CD4-positive, alpha-beta T cell treated with Interleukin-21 for 1 hour (primary cell): ENCODE data around the gene PCDH9.

Experiments used
- DNase-seq: peaks from one replicate; pipeline ENCODE4 v3.0.0-alpha.2; 2020

PCDH9 gene

GRCh38 chr13:67018775-67019174 is 211.4 kb downstream of the PCDH9 start:
- no peak for DNase-seq

- no peak for DNase-seq
Observed at GRCh38 chr13:67017276-67017675, 212.9 kb downstream of the PCDH9 start.

- no peak for DNase-seq
Observed at GRCh38 chr13:67015976-67016600, 214.0 kb downstream of the PCDH9 start.

GRCh38 chr13:67014399-67014798 is 215.7 kb downstream of the PCDH9 start:
- no peak for DNase-seq

GRCh38 chr13:67013709-67014108 is 216.4 kb downstream of the PCDH9 start:
- DNase-seq, result no peak

GRCh38 chr13:67008075-67008668 is 222.0 kb downstream of the PCDH9 start:
- DNase-seq, result no peak

GRCh38 chr13:67004511-67004910 is 225.6 kb downstream of the PCDH9 start:
- no peak for DNase-seq

- no peak for DNase-seq
Observed at GRCh38 chr13:67003743-67004142, 226.4 kb downstream of the PCDH9 start.

GRCh38 chr13:67001363-67001762 is 228.8 kb downstream of the PCDH9 start:
- no peak for DNase-seq

GRCh38 chr13:66996503-66996902 is 233.6 kb downstream of the PCDH9 start:
- no peak for DNase-seq

- DNase-seq, result no peak
Observed at GRCh38 chr13:66995203-66995611, 234.9 kb downstream of the PCDH9 start.

- DNase-seq, result no peak
Observed at GRCh38 chr13:66994517-66995202, 235.5 kb downstream of the PCDH9 start.

GRCh38 chr13:66994097-66994496 is 236.0 kb downstream of the PCDH9 start:
- no peak for DNase-seq

GRCh38 chr13:66992719-66993118 is 237.4 kb downstream of the PCDH9 start:
- DNase-seq, result no peak

- DNase-seq, result no peak
Observed at GRCh38 chr13:66992183-66992582, 238.0 kb downstream of the PCDH9 start.

- DNase-seq, result no peak
Observed at GRCh38 chr13:66984241-66984640, 245.9 kb downstream of the PCDH9 start.

- no peak for DNase-seq
Observed at GRCh38 chr13:66981912-66982311, 248.2 kb downstream of the PCDH9 start.

GRCh38 chr13:66977161-66977560 is 253.0 kb downstream of the PCDH9 start:
- DNase-seq, result no peak

GRCh38 chr13:66974889-66975288 is 255.2 kb downstream of the PCDH9 start:
- DNase-seq, result no peak

GRCh38 chr13:66974174-66974573 is 256.0 kb downstream of the PCDH9 start:
- DNase-seq, result no peak

- no peak for DNase-seq
Observed at GRCh38 chr13:66972659-66973058, 257.5 kb downstream of the PCDH9 start.

GRCh38 chr13:66971004-66971403 is 259.1 kb downstream of the PCDH9 start:
- no peak for DNase-seq

GRCh38 chr13:66969291-66969690 is 260.8 kb downstream of the PCDH9 start:
- DNase-seq, result no peak

GRCh38 chr13:66967811-66968597 is 262.1 kb downstream of the PCDH9 start:
- DNase-seq, result no peak
